EH (cell line): ENCODE results near the gene CASK.

Experiments used
- DNase-seq: peaks from one replicate; pipeline ENCODE4 v3.0.0-alpha.2; 2015; ENCODE audit warnings: low read depth

The CASK gene

GRCh38 chrX:41470706-41471105 lies 452.6 kb downstream of the CASK start:
- no peak for DNase-seq

- peak; percentile 35 for DNase-seq
Observed at GRCh38 chrX:41468647-41469323, 454.6 kb downstream of the CASK start.
